GM12865 (cell line): ENCODE results near the gene CES4A.

Source experiments
- DNase-seq: peaks from one replicate; pipeline ENCODE4 v3.0.0; 2010; ENCODE audit warnings: low read depth
- H3K4me3 ChIP-seq: 2 replicates; pipeline ENCODE4 v1.5.1; 2011; ENCODE audit warnings: mild to moderate bottlenecking, low read depth, low read length, control low read depth
- CTCF ChIP-seq: IDR thresholded peaks from 2 replicates; pipeline ENCODE4 v1.5.1; 2011; ENCODE audit warnings: low read length, control low read depth, low read depth, inconsistent platforms; ENCODE audit not compliant: insufficient read depth; ENCODE audit errors: missing control alignments

The CES4A gene

DNA sequence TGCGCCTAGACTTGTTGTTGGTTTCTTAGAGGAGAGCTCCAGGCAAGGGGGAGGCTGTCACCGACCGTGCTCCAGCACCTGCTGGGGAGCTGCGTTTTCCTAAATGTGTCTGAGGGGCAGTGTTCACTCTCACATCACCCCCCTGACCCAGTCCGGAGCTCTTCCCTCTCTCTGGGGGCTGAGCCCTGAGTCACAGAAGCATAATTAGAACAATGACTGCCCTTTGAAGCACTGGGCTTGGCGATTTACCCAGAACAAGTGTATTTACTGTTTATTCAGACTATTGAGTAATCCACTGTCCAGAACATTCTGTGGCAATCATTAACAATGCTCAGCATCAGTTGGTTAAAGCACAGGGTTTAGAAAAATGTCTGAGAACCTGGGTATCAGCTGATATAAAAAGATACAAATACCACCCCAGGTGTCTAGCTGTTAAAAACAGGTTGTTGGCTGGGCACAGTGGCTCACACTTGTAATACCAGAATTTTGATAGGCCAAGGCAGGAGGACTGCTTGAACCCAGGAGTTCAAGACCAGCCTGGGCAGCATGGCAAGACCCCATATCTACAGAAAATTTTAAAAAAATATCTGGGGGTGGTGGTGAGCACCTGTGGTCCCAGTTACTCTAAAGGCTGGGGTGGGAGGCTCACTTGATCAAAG, 8.1 kb downstream of the CES4A start:
- no peak for TF ChIP-seq CTCF
- no peak for DNase-seq
- no peak overlapping the region for H3K4me3 ChIP-seq

DNA sequence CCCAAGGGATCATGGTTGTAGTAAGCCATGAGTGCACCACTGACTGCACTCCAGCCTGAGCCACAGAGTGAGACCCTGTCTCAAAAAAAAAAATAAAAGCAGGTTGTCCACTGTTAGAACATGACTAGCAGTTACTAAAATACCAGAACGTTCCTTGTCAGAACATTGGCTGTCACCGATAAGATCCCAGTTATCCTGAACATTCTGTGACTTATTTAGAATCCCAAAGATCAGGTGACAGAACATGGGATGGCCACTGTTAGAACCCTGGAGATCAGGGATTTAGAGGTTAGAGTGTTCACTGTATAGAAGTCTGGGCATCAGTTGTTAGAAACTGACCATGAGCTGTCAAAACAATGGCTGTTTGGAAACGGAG, 8.6 kb downstream of the CES4A start:
- no peak overlapping the region for H3K4me3 ChIP-seq
- no peak for DNase-seq
- TF ChIP-seq CTCF: no peak

GRCh38 chr16:67000384-67001351, 12.3 kb downstream of the CES4A start:
- peak; percentile 50 for DNase-seq
- no peak for TF ChIP-seq CTCF
- peak overlapping the region; percentile 60 for H3K4me3 ChIP-seq

- H3K4me3 ChIP-seq: no peak overlapping the region
- TF ChIP-seq CTCF: no peak
- no peak for DNase-seq
Measured at GRCh38 chr16:67001726-67002125, 13.3 kb downstream of the CES4A start.

DNA sequence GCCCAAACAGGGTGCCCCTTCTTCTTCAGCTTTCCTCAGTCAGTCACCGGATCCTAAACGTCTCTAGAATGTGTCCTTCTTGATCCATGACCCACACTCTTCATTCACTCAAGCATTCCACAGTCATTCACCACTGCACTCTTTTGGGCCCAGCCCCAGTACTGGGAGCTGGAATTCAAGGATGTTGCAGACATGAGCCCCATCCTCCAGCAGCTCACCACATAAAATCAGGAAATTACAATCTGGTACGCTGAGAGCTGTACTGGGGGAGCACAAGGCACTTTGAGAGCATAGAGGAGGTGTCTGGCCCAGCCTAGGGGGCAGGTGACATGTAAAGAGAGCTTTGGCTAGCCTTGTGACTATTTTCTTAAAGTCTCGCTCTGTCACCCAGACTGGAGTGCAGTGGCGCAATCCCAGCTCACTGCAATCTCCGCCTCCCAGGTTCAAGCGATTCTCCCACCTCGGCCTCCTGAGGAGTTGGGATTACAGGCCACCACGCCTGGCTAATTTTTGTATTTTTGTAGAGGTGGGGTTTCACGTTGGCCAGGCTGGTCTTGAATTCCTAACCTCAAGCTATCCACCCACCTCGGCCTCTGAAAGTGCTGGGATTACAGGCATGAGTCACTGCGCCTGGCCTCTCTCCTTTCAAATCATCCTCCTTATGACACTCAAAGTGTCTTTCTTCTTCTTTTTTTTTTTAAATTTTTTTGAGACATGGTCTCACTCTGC, 18.7 kb downstream of the CES4A start:
- no peak for TF ChIP-seq CTCF
- DNase-seq: no peak

GRCh38 chr16:67009158-67009557, 20.8 kb downstream of the CES4A start:
- no peak for DNase-seq
- no peak for TF ChIP-seq CTCF
- no peak overlapping the region for H3K4me3 ChIP-seq

More for the DNA sequence above, 18.7 kb downstream of the CES4A start:
- H3K4me3 ChIP-seq: no peak overlapping the region
